GM21360 (cell line): ENCODE data around the gene DSTN.

Experiments used
- ATAC-seq: cut with Tn5 transposase; IDR thresholded peaks from one replicate; pipeline ENCODE4 v1.9.1; 2021; ENCODE audit warnings: mild to moderate bottlenecking, moderate library complexity; ENCODE audit not compliant: unreplicated experiment

Gene DSTN

GRCh38 chr20:17622851-17623508 is 53.1 kb downstream of the DSTN start:
- ATAC-seq: no peak

- no peak for ATAC-seq
Observed at GRCh38 chr20:17624070-17624469, 54.2 kb downstream of the DSTN start.

GRCh38 chr20:17624551-17625245 is 54.8 kb downstream of the DSTN start:
- ATAC-seq: no peak

- no peak for ATAC-seq
Observed at GRCh38 chr20:17625246-17626051, 55.6 kb downstream of the DSTN start.

- ATAC-seq: no peak
Observed at GRCh38 chr20:17626217-17627007, 56.5 kb downstream of the DSTN start.

GRCh38 chr20:17627101-17627955 is 57.5 kb downstream of the DSTN start:
- no peak for ATAC-seq

GRCh38 chr20:17628101-17628841 is 58.4 kb downstream of the DSTN start:
- ATAC-seq: no peak

- ATAC-seq: no peak
Observed at GRCh38 chr20:17629025-17629424, 59.1 kb downstream of the DSTN start.

- ATAC-seq: no peak
Observed at GRCh38 chr20:17629678-17630089, 59.8 kb downstream of the DSTN start.

GRCh38 chr20:17630151-17630805 is 60.4 kb downstream of the DSTN start:
- ATAC-seq: no peak

GRCh38 chr20:17630806-17631195 is 60.9 kb downstream of the DSTN start:
- ATAC-seq: no peak

- no peak for ATAC-seq
Observed at GRCh38 chr20:17631576-17632319, 61.9 kb downstream of the DSTN start.

- no peak for ATAC-seq
Observed at GRCh38 chr20:17633221-17633849, 63.5 kb downstream of the DSTN start.

- no peak for ATAC-seq
Observed at GRCh38 chr20:17633850-17634500, 64.1 kb downstream of the DSTN start.

GRCh38 chr20:17634661-17635331 is 64.9 kb downstream of the DSTN start:
- ATAC-seq: no peak

- no peak for ATAC-seq
Observed at GRCh38 chr20:17635332-17636244, 65.7 kb downstream of the DSTN start.
